SK-N-SH (cell line): ENCODE measurements around the gene SUPT3H. TPM values are rescaled to one million over a fixed set of nuclear protein-coding genes. Genes with fewer than 3 reads are reported as not detected.

Experiments
- CTCF ChIA-PET: fragments of 300-600, 350-600 bp; formaldehyde crosslinking; extraction: SDS; loops from one replicate; lab custom pipeline; 2021; lab: Yijun Ruan, JAX
- POLR2A ChIA-PET: fragments of 350-600 bp; sonication (Branson Sonifier 250); formaldehyde crosslinking; extraction: SDS; loops from one replicate; lab custom pipeline; 2020; ENCODE audit warnings: antibody characterized with exemption, inconsistent platforms; lab: Yijun Ruan, JAX
- DNase-seq: peaks from one replicate; pipeline ENCODE4 v3.0.0; 2012
- H2AFZ ChIP-seq: fragments of 200-600 bp; sonication (generic); 2 replicates; pipeline ENCODE4 v1.8.1; 2016; ENCODE audit warnings: antibody characterized with exemption, mild to moderate bottlenecking, low read depth
- H3F3A ChIP-seq: fragments of 200-600 bp; sonication (generic); replicated peaks from 2 replicates; pipeline ENCODE3; 2016; ENCODE audit warnings: antibody characterized with exemption, mild to moderate bottlenecking; ENCODE audit not compliant: insufficient read depth
- H3K27ac ChIP-seq, 2 experiments: fragments of 200-500 bp in 1 of 2; fragments of 200-600 bp in 1 of 2; sonication (Bioruptor generic) in 1 of 2; sonication (generic), shearing (Covaris generic) in 1 of 2; 2 replicates each; pipeline versions ENCODE4 v1.5.1 to v1.6.1; 2014 to 2016; ENCODE audit warnings: low read depth in 2 of 2, inconsistent platforms in 1 of 2, low read length in 1 of 2, mild to moderate bottlenecking in 1 of 2, mixed read lengths in 1 of 2
- H3K27me3 ChIP-seq: fragments of 200-600 bp; sonication (generic), shearing (Covaris generic); 2 replicates; pipeline ENCODE4 v1.6.1; 2016; ENCODE audit warnings: mixed run types; ENCODE audit not compliant: insufficient read depth
- H3K36me3 ChIP-seq, 2 experiments: fragments of 200-500 bp in 1 of 2; fragments of 200-600 bp in 1 of 2; sonication (Bioruptor generic) in 1 of 2; sonication (generic) in 1 of 2; replicated peaks in 1 of 2; 2 replicates each; pipeline versions ENCODE3 to v1.5.1; 2014 to 2016; ENCODE audit warnings: low read length in 1 of 2, mild to moderate bottlenecking in 1 of 2; ENCODE audit not compliant: insufficient read depth in 2 of 2, control insufficient read depth in 1 of 2
- H3K4me1 ChIP-seq, 2 experiments: fragments of 200-500 bp in 1 of 2; fragments of 200-600 bp in 1 of 2; sonication (Bioruptor generic) in 1 of 2; sonication (generic), shearing (Covaris generic) in 1 of 2; 2 replicates each; pipeline versions ENCODE4 v1.5.1 to v1.6.1; 2014 to 2016; ENCODE audit warnings: low read depth in 1 of 2, low read length in 1 of 2, mixed run types in 1 of 2; ENCODE audit not compliant: insufficient read depth in 2 of 2, control insufficient read depth in 1 of 2
- H3K4me2 ChIP-seq: fragments of 200-600 bp; sonication (generic), shearing (Covaris generic); 2 replicates; pipeline ENCODE4 v1.6.1; 2017; ENCODE audit warnings: mixed run types
- H3K4me3 ChIP-seq, 2 experiments: fragments of 200-500 bp in 1 of 2; fragments of 200-600 bp in 1 of 2; sonication (Bioruptor generic) in 1 of 2; sonication (generic), shearing (Covaris generic) in 1 of 2; 2 replicates each; pipeline versions ENCODE4 v1.5.1 to v1.8.1; 2014 to 2016; ENCODE audit warnings: low read depth in 2 of 2, inconsistent platforms in 1 of 2, low read length in 1 of 2, mild to moderate bottlenecking in 1 of 2, mixed read lengths in 1 of 2, moderate library complexity in 1 of 2
- H3K79me2 ChIP-seq: fragments of 200-600 bp; sonication (generic); 2 replicates; pipeline ENCODE4 v1.8.1; 2017; ENCODE audit warnings: mild to moderate bottlenecking; ENCODE audit not compliant: insufficient read depth
- H3K9ac ChIP-seq: fragments of 200-600 bp; sonication (generic); 2 replicates; pipeline ENCODE4 v1.6.1; 2017; ENCODE audit warnings: mixed run types
- H3K9me2 ChIP-seq: fragments of 200-600 bp; sonication (generic); 2 replicates; pipeline ENCODE4 v1.6.1; 2017; ENCODE audit warnings: mixed run types
- H3K9me3 ChIP-seq: fragments of 200-600 bp; sonication (generic); 2 replicates; pipeline ENCODE4 v1.6.1; 2017; ENCODE audit warnings: mixed run types, mild to moderate bottlenecking, moderate library complexity
- H4K20me1 ChIP-seq: fragments of 200-600 bp; sonication (generic); 2 replicates; pipeline ENCODE4 v1.6.1; 2017; ENCODE audit warnings: mild to moderate bottlenecking, mixed run types; ENCODE audit not compliant: insufficient read depth
- CHD2 ChIP-seq: fragments of 150-350 bp; IDR thresholded peaks from 2 replicates; pipeline ENCODE4 v1.6.1; 2018; ENCODE audit warnings: low read length; ENCODE audit not compliant: partially characterized antibody
- EZH2phosphoT487 ChIP-seq: fragments of 200-600 bp; sonication (generic); IDR thresholded peaks from 2 replicates; pipeline ENCODE4 v1.6.1; 2017; ENCODE audit warnings: low read depth, mixed run types, mild to moderate bottlenecking, antibody characterized with exemption, moderate library complexity, borderline replicate concordance
- FOSL2 ChIP-seq: IDR thresholded peaks from 2 replicates; pipeline ENCODE4 v1.4.0; 2012; ENCODE audit warnings: low read depth, mild to moderate bottlenecking, moderate library complexity, borderline replicate concordance
- FOXM1 ChIP-seq: IDR thresholded peaks from 2 replicates; pipeline ENCODE4 v1.4.0; 2012; ENCODE audit warnings: low read depth, mild to moderate bottlenecking
- GABPA ChIP-seq: IDR thresholded peaks from 2 replicates; pipeline ENCODE4 v1.4.0; 2012; ENCODE audit warnings: low read depth, mild to moderate bottlenecking
- GATA2 ChIP-seq: sonication (generic); formaldehyde crosslinking; IDR thresholded peaks from 2 replicates; pipeline ENCODE4 v1.5.0; 2020; ENCODE audit warnings: mild to moderate bottlenecking, missing genetic modification reagents
- NFIC ChIP-seq: IDR thresholded peaks from 2 replicates; pipeline ENCODE4 v1.4.0; 2012; ENCODE audit warnings: borderline replicate concordance
- RAD21 ChIP-seq: IDR thresholded peaks from 2 replicates; pipeline ENCODE4 v1.6.1; 2012; ENCODE audit warnings: mild to moderate bottlenecking, low read length
- RXRA ChIP-seq: IDR thresholded peaks from 2 replicates; pipeline ENCODE4 v1.4.0; 2012; ENCODE audit warnings: low read depth, mild to moderate bottlenecking, borderline replicate concordance
- SMC3 ChIP-seq: IDR thresholded peaks from 2 replicates; pipeline ENCODE4 v1.6.1; 2012; ENCODE audit warnings: low read depth, low read length, improper control_type of control experiment
- TAF1 ChIP-seq: IDR thresholded peaks from 2 replicates; pipeline ENCODE4 v1.6.1; 2012; ENCODE audit warnings: low read depth, mild to moderate bottlenecking, low read length, moderate library complexity, borderline replicate concordance
- YY1 ChIP-seq: IDR thresholded peaks from 2 replicates; pipeline ENCODE4 v1.4.0; 2012; ENCODE audit warnings: low read depth, mild to moderate bottlenecking
- WGBS: methylation state at CpG from one replicate; pipeline ENCODE4 v1.1.6; 2017; ENCODE audit warnings: low lambda C conversion rate; 5-methylcytosine and 5-hydroxymethylcytosine counted together
- polyA plus RNA-seq, 3 experiments: library from polyadenylated mRNA; depleted of rRNA; stranded (reverse); fragments of >200 nt; gene quantifications; 2 replicates each; pipeline ENCODE4 v1.2.3, GENCODE V29; 2012
- TF ChIP-seq, protein P1 (sequence below): fragments of 200-600 bp; sonication (generic); IDR thresholded peaks from 2 replicates; pipeline ENCODE4 v1.6.1; 2017; ENCODE audit warnings: antibody characterized with exemption, mild to moderate bottlenecking, moderate library complexity
- TF ChIP-seq, protein P2 (sequence below): IDR thresholded peaks from 2 replicates; pipeline ENCODE4 v1.4.0; 2012; ENCODE audit warnings: low read depth
- TF ChIP-seq, protein P3 (sequence below): fragments of 150-350 bp; IDR thresholded peaks from 2 replicates; pipeline ENCODE4 v1.6.1; 2016; ENCODE audit warnings: mild to moderate bottlenecking, low read depth, low read length
- TF ChIP-seq, protein P4 (sequence below): IDR thresholded peaks from 2 replicates; pipeline ENCODE4; 2012
- TF ChIP-seq, protein P5 (sequence below): IDR thresholded peaks from 2 replicates; pipeline ENCODE4 v1.4.0; 2012; ENCODE audit warnings: low read depth, borderline replicate concordance
- TF ChIP-seq, protein P6 (sequence below): fragments of 150-350 bp; IDR thresholded peaks from 2 replicates; pipeline ENCODE4 v1.6.1; 2017; ENCODE audit warnings: antibody characterized with exemption, low read length, low read depth, borderline replicate concordance

The SUPT3H gene
- polyA plus RNA-seq, 1 of the 3 experiments (the other 2 are of a cell fraction) = 10.9 TPM

DNA sequence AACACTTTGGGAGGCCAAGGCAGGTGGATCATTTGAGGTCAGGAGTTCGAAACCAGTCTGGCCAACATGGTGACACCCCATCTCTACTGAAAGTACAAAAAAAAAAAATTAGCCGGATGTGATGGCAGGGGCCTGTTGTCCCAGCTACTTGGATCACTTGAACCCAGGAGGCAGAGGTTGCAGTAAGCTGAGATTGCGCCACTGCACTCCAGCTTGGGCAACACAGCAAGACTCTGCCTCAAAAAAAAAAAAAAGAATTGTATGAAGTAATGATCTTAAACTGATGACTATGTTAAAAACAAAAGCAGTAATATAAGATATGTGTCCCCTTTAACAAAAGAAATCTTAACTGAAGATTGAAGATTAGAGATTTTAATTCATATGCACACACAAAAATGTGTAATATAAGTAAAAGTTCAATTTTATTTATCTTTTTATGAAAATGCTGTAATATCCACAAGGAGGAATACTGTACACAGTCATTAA, 78.6 kb downstream of the SUPT3H start:
- Histone ChIP-seq H3K36me3 (no peaks in the 10 kb centered on the region), H4K20me1 (no peaks in the 10 kb centered on the region), H3K79me2 (no peaks in the 10 kb centered on the region), H3K4me1 (no peaks in the 10 kb centered on the region), H3K4me2 (no peak overlapping the region), H3K27ac (no peak overlapping the region), H3K9me3 (no peaks in the 10 kb centered on the region), H3K4me3 (no peak overlapping the region), H3K9ac (no peak overlapping the region), H2AFZ (no peak overlapping the region), H3K9me2 (no peaks in the 10 kb centered on the region), H3K27me3 (no peaks in the 10 kb centered on the region), H3F3A (no peaks in the 10 kb centered on the region)
- no peak for TF ChIP-seq FOXM1
- TF ChIP-seq, protein P1, sequence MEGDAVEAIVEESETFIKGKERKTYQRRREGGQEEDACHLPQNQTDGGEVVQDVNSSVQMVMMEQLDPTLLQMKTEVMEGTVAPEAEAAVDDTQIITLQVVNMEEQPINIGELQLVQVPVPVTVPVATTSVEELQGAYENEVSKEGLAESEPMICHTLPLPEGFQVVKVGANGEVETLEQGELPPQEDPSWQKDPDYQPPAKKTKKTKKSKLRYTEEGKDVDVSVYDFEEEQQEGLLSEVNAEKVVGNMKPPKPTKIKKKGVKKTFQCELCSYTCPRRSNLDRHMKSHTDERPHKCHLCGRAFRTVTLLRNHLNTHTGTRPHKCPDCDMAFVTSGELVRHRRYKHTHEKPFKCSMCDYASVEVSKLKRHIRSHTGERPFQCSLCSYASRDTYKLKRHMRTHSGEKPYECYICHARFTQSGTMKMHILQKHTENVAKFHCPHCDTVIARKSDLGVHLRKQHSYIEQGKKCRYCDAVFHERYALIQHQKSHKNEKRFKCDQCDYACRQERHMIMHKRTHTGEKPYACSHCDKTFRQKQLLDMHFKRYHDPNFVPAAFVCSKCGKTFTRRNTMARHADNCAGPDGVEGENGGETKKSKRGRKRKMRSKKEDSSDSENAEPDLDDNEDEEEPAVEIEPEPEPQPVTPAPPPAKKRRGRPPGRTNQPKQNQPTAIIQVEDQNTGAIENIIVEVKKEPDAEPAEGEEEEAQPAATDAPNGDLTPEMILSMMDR = no peak
- no peak for TF ChIP-seq TAF1
- TF ChIP-seq, protein P2, sequence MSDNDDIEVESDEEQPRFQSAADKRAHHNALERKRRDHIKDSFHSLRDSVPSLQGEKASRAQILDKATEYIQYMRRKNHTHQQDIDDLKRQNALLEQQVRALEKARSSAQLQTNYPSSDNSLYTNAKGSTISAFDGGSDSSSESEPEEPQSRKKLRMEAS = no peak
- TF ChIP-seq, protein P3, sequence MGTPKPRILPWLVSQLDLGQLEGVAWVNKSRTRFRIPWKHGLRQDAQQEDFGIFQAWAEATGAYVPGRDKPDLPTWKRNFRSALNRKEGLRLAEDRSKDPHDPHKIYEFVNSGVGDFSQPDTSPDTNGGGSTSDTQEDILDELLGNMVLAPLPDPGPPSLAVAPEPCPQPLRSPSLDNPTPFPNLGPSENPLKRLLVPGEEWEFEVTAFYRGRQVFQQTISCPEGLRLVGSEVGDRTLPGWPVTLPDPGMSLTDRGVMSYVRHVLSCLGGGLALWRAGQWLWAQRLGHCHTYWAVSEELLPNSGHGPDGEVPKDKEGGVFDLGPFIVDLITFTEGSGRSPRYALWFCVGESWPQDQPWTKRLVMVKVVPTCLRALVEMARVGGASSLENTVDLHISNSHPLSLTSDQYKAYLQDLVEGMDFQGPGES = no peak
- no peak for TF ChIP-seq FOSL2
- TF ChIP-seq YY1 = no peak
- no peak for TF ChIP-seq GABPA
- no peak for TF ChIP-seq EZH2phosphoT487
- no peak for TF ChIP-seq CHD2
- TF ChIP-seq SMC3 = no peak
- no peak for TF ChIP-seq RXRA
- TF ChIP-seq NFIC = no peak
- TF ChIP-seq, protein P4, sequence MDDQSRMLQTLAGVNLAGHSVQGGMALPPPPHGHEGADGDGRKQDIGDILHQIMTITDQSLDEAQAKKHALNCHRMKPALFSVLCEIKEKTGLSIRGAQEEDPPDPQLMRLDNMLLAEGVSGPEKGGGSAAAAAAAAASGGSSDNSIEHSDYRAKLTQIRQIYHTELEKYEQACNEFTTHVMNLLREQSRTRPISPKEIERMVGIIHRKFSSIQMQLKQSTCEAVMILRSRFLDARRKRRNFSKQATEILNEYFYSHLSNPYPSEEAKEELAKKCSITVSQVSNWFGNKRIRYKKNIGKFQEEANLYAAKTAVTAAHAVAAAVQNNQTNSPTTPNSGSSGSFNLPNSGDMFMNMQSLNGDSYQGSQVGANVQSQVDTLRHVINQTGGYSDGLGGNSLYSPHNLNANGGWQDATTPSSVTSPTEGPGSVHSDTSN = no peak
- TF ChIP-seq RAD21 = no peak
- TF ChIP-seq, protein P5, sequence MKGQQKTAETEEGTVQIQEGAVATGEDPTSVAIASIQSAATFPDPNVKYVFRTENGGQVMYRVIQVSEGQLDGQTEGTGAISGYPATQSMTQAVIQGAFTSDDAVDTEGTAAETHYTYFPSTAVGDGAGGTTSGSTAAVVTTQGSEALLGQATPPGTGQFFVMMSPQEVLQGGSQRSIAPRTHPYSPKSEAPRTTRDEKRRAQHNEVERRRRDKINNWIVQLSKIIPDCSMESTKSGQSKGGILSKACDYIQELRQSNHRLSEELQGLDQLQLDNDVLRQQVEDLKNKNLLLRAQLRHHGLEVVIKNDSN = no peak
- no peak for TF ChIP-seq GATA2 (CRISPR knock-in tag)
- TF ChIP-seq, protein P6, sequence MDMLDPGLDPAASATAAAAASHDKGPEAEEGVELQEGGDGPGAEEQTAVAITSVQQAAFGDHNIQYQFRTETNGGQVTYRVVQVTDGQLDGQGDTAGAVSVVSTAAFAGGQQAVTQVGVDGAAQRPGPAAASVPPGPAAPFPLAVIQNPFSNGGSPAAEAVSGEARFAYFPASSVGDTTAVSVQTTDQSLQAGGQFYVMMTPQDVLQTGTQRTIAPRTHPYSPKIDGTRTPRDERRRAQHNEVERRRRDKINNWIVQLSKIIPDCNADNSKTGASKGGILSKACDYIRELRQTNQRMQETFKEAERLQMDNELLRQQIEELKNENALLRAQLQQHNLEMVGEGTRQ = no peak
- no peak for DNase-seq
- CTCF ChIA-PET = no interaction called here
- POLR2A ChIA-PET = no interaction called here
- 94% methylated on average over 3 of the region's 3 CpGs for WGBS
